Measurements from ENCODE around the gene UBE2Q2. TPM values are rescaled to one million over a fixed set of nuclear protein-coding genes. Genes with fewer than 3 reads are reported as not detected.
"Not testable (repeated sequence)": the region's sequence is repeated elsewhere in the genome, so short reads cannot be mapped to it uniquely, and the experiment has no call there.

The UBE2Q2 gene
- total RNA-seq, 1 donor from 2014 or later = 32.0 TPM

GRCh38 chr15:75903331-75904239 lies 60.3 kb downstream of the UBE2Q2 start, which contains the start of gene FBXO22:
Gene FBXO22, plus strand, starts transcription at chr15:75903878. Its CDS starts 86 bp downstream, at chr15:75903964.
- TF ChIP-seq CTCF (IDR thresholded peaks at IDR 0.05; ENCODE audit: unreplicated experiment) = no peak
- peaks cover 8% of the 10 kb centered on the region for H3K36me3 Mint-ChIP-seq
- H3K27ac Mint-ChIP-seq = peak within 1 kb of the TSS; percentile 100
- H3K9me3 Mint-ChIP-seq = no peaks in the 10 kb centered on the region
- peak within 1 kb of the TSS; percentile 100 for H3K4me3 Mint-ChIP-seq
- H3K27me3 Mint-ChIP-seq (ENCODE audit: low read depth) = no peaks in the 10 kb centered on the region
- DNase-seq (ENCODE audit: low spot score in 2 of 2, unreplicated experiment in 2 of 2) = peak; percentile 85 to 90
- peaks cover 31% of the 10 kb centered on the region for H3K4me1 Mint-ChIP-seq

- Mint-ChIP-seq H3K27ac (peak overlapping the region; percentile 35), H3K4me3 (peak overlapping the region; percentile 100), H3K27me3 (ENCODE audit: low read depth) (no peaks in the 10 kb centered on the region), H3K4me1 (peaks cover 31% of the 10 kb centered on the region), H3K36me3 (peaks cover 23% of the 10 kb centered on the region), H3K9me3 (peaks cover 4% of the 10 kb centered on the region)
- TF ChIP-seq CTCF (IDR thresholded peaks at IDR 0.05; ENCODE audit: unreplicated experiment) = no peak
- no peak for DNase-seq (ENCODE audit: low spot score in 2 of 2, unreplicated experiment in 2 of 2)
These were observed 62.0 kb downstream of the UBE2Q2 start for GRCh38 chr15:75905231-75905630.

GRCh38 chr15:75910355-75910754 lies 67.1 kb downstream of the UBE2Q2 start:
- Mint-ChIP-seq H3K9me3 (peaks cover 32% of the 10 kb centered on the region), H3K4me1 (peaks cover 10% of the 10 kb centered on the region), H3K36me3 (peaks cover 57% of the 10 kb centered on the region)
- DNase-seq (ENCODE audit: low spot score in 2 of 2, unreplicated experiment in 2 of 2); H3K4me3 Mint-ChIP-seq; H3K27ac Mint-ChIP-seq; H3K27me3 Mint-ChIP-seq (ENCODE audit: low read depth): not testable (repeated sequence)

DNA sequence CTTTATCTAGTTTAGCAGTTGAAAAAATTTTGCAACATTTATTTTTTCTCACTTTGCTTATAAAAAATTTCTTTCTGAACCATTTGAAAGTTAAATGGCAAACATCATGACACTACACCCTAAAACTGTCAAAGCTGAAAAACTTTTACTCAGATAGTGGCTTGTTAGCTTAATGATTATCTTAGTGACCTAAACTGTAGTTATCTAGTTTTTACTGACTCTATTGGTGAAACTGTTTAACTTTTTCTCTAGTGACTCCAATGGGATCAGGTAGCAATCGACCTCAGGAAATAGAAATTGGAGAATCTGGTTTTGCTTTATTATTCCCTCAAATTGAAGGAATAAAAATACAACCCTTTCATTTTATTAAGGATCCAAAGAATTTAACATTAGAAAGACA lies 73.7 kb downstream of the UBE2Q2 start:
- H3K4me3 Mint-ChIP-seq = no peak overlapping the region
- H3K27me3 Mint-ChIP-seq (ENCODE audit: low read depth) = no peaks in the 10 kb centered on the region
- peaks cover under 1% of the 10 kb centered on the region for H3K4me1 Mint-ChIP-seq
- DNase-seq (ENCODE audit: low spot score in 2 of 2, unreplicated experiment in 2 of 2) = no peak
- TF ChIP-seq CTCF (IDR thresholded peaks at IDR 0.05; ENCODE audit: unreplicated experiment) = no peak
- no peak overlapping the region for H3K27ac Mint-ChIP-seq
- H3K36me3 Mint-ChIP-seq = peaks cover 25% of the 10 kb centered on the region
- peaks cover 10% of the 10 kb centered on the region for H3K9me3 Mint-ChIP-seq

- DNase-seq (ENCODE audit: low spot score in 2 of 2, unreplicated experiment in 2 of 2) = no peak
- no peak for TF ChIP-seq CTCF (IDR thresholded peaks at IDR 0.05; ENCODE audit: unreplicated experiment)
- H3K27me3 Mint-ChIP-seq (ENCODE audit: low read depth) = no peaks in the 10 kb centered on the region
- H3K36me3 Mint-ChIP-seq = peaks cover 14% of the 10 kb centered on the region
- H3K4me3 Mint-ChIP-seq = no peak overlapping the region
- H3K4me1 Mint-ChIP-seq = peaks cover 8% of the 10 kb centered on the region
- H3K9me3 Mint-ChIP-seq = no peaks in the 10 kb centered on the region
- H3K27ac Mint-ChIP-seq = no peak overlapping the region
These were observed 74.9 kb downstream of the UBE2Q2 start for GRCh38 chr15:75918135-75918534.

DNA sequence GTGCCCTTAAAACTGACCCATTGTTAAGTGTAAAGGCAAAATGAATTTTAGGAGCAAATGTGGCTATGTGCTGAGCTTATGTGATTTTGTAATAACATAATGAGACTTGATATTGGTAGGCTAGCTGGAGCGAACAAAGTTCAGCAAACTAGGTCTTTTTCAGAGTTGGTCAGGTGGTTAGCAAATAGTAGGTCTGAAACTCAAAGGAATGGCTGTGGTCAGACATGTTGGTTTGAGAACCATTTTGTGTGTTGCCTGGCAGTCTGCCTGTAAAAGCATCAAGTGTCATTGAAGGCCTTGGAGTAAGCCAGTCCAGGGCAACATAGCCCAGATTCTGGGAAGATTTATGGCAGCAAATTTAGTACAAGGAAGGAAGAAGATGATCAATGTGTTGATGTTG lies 76.8 kb downstream of the UBE2Q2 start:
- DNase-seq (ENCODE audit: low spot score in 2 of 2, unreplicated experiment in 2 of 2) = no peak
- Mint-ChIP-seq H3K4me3 (no peak overlapping the region), H3K27ac (no peak overlapping the region), H3K4me1 (peaks cover 8% of the 10 kb centered on the region), H3K27me3 (ENCODE audit: low read depth) (no peaks in the 10 kb centered on the region), H3K9me3 (no peaks in the 10 kb centered on the region), H3K36me3 (peaks cover 9% of the 10 kb centered on the region)
- no peak for TF ChIP-seq CTCF (IDR thresholded peaks at IDR 0.05; ENCODE audit: unreplicated experiment)
